Muscle of arm (tissue), 12 donors: ENCODE results near the gene TTC19. TPM values are rescaled to one million over a fixed set of nuclear protein-coding genes. Genes with fewer than 3 reads are reported as not detected.

ENCODE experiments used
- polyA plus RNA-seq, 12 donors: library from polyadenylated mRNA; unstranded; fragments of 120-200 nt; gene quantifications; one replicate each; pipeline ENCODE4 v1.2.1, GENCODE V29; 2013; ENCODE audit not compliant: insufficient read length in 12 of 12

Gene TTC19
- polyA plus RNA-seq, 12 donors, result 13.0 to 37.8 (median 26.9) TPM; not detected in 1

Other genes with a start within 250 kb of the TTC19 start
- gene ADORA2B, start 54.7 kb upstream of the TTC19 start, polyA plus RNA-seq, result 1 to 10 TPM in 10 of 12 donors, not detected in 2; 1.9 to 8.4 (median 4.3) TPM
- gene ZSWIM7, start 120 bp upstream of the TTC19 start, polyA plus RNA-seq, result 10 to 100 TPM in 11 of 12 donors, not detected in 1; 28.4 to 51.1 (median 37.8) TPM
- 10 to 100 TPM in 11 of 12 donors, not detected in 1; 55.1 to 84.4 (median 67.2) TPM for gene NCOR1, start 215.7 kb downstream of the TTC19 start, polyA plus RNA-seq
- gene PIGL, start 217.4 kb downstream of the TTC19 start, polyA plus RNA-seq, result 10 to 100 TPM in 11 of 12 donors, not detected in 1; 10.7 to 39.3 (median 17.0) TPM